BE2C (cell line): ENCODE data around the gene MFF.

Source experiments
- DNase-seq: peaks from one replicate; pipeline ENCODE4 v3.0.0-alpha.2; 2020
- H3K27me3 ChIP-seq: fragments of 250-450 bp; sonication (Bioruptor Pico); 2 replicates; pipeline ENCODE4 v1.5.1; 2020; ENCODE audit warnings: mild to moderate bottlenecking
- H3K36me3 ChIP-seq: fragments of 250-450 bp; sonication (Bioruptor Pico); 2 replicates; pipeline ENCODE4 v1.5.1; 2020; ENCODE audit warnings: mild to moderate bottlenecking
- H3K4me1 ChIP-seq: fragments of 250-450 bp; sonication (Bioruptor Pico); 2 replicates; pipeline ENCODE4 v1.5.1; 2020
- H3K4me3 ChIP-seq: 2 replicates; pipeline ENCODE4 v1.5.1; 2011; ENCODE audit warnings: low read depth, low read length
- H3K9me3 ChIP-seq: fragments of 250-450 bp; sonication (Bioruptor Pico); 2 replicates; pipeline ENCODE4 v1.5.1; 2020
- TF ChIP-seq, protein P1 (sequence below): IDR thresholded peaks from 2 replicates; pipeline ENCODE4 v1.5.1; 2012; ENCODE audit warnings: mild to moderate bottlenecking, low read depth, low read length

The MFF gene

DNA sequence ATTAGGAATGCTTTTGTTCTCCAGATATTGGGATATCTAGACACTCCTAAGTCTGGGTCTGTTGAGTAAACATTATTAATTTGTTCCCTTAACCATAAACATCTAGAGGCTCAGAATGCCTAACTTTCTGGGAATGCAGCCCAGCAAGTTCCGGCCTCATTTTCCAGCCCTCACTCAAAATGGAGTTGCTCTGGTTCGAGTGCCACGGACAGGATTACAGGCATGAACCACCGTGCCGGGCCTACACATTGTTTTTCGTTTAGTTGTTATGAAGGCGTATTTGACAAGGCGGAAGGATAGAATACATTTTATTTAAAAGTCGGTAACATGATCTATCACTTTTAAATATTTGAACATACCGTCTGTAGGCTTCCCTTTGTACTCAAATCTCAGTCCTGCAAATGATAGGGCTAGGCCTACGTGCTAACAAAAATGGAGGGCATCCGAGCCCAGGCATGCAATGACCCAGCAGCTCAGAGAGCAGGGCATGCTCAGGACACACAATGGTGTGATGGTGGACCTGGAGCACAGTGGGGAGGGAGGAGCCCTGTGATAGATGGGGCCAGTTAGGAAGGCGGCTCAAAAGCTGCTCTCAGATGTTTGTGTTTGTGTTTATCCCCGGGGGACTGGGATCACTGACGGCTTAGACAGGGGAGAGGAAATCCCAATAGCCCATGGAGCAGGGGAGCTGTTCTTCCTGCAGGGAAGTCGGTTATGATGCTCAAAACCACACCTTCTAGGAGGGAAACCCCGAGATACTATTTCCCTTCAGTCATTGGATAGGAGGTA lies 65.6 kb downstream of the MFF start:
- H3K4me1 ChIP-seq, result no peaks in the 10 kb centered on the region
- TF ChIP-seq, protein P1, sequence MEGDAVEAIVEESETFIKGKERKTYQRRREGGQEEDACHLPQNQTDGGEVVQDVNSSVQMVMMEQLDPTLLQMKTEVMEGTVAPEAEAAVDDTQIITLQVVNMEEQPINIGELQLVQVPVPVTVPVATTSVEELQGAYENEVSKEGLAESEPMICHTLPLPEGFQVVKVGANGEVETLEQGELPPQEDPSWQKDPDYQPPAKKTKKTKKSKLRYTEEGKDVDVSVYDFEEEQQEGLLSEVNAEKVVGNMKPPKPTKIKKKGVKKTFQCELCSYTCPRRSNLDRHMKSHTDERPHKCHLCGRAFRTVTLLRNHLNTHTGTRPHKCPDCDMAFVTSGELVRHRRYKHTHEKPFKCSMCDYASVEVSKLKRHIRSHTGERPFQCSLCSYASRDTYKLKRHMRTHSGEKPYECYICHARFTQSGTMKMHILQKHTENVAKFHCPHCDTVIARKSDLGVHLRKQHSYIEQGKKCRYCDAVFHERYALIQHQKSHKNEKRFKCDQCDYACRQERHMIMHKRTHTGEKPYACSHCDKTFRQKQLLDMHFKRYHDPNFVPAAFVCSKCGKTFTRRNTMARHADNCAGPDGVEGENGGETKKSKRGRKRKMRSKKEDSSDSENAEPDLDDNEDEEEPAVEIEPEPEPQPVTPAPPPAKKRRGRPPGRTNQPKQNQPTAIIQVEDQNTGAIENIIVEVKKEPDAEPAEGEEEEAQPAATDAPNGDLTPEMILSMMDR, result no peak
- no peaks in the 10 kb centered on the region for H3K27me3 ChIP-seq
- no peak overlapping the region for H3K4me3 ChIP-seq
- no peaks in the 10 kb centered on the region for H3K36me3 ChIP-seq
- H3K9me3 ChIP-seq, result no peaks in the 10 kb centered on the region
- DNase-seq, result no peak

DNA sequence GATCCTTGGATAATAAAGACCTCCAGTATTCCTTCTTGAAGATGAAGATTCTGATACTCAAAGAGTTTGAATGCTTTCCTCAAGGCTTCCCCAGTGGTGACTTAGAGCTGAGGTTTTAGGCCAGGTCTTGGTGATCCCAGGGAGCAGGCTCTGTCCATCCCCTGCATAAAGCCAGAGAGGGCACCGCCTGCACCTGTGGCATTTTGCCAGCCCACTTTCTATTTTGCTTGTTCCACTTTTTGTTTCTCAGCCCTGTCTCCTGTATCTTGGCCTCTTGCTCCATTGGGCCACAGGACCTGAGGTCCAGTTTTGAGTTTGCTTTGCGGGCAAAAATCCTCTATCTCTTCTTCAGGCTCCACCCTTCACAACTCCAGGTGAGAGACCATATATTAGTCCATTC lies 69.3 kb downstream of the MFF start:
- H3K4me1 ChIP-seq, result no peaks in the 10 kb centered on the region
- no peak overlapping the region for H3K4me3 ChIP-seq
- no peak for DNase-seq
- H3K27me3 ChIP-seq, result no peaks in the 10 kb centered on the region
- H3K9me3 ChIP-seq, result no peaks in the 10 kb centered on the region
- TF ChIP-seq, protein P1, result no peak
- H3K36me3 ChIP-seq, result no peaks in the 10 kb centered on the region

DNA sequence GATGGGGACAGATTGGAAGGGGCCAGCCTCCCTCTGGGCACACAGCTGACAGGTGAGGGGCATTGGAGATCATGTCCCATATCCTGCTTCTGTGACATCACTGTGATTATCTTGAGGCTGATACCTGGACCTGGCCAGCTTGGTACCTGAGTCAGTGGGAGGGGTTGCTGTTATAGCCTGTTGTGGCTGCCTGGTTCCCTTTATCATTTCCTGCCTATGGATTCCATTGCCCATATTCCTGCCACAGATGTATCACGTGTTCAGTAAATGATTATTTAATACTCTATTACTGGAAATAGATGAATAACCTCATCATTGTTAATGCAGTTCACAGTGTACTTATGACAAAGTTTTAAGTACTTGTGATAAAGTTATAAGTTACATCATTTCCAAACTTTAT lies 70.5 kb downstream of the MFF start:
- Histone ChIP-seq H3K27me3 (no peaks in the 10 kb centered on the region), H3K36me3 (no peaks in the 10 kb centered on the region), H3K9me3 (no peaks in the 10 kb centered on the region), H3K4me3 (no peak overlapping the region), H3K4me1 (no peaks in the 10 kb centered on the region)
- DNase-seq, result no peak
- TF ChIP-seq, protein P1, result no peak

DNA sequence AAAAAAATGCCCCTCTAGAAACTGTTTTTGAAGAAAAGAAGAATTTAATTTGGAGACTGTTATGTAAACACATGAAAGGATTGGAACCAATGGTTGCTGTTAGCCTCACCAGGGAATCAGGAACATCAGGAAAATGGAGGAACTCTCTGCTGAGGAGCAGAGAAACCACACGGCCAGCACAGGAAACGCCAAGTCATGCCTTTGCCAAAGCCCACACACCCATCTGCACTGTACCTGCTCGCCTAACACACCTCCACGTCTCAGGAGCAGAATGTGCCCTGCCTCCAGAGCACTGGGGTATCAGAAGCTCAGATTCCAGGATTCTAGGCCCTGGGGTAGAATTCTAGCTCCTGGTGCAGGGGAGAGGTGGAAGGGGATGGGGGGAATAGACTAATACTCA lies 72.5 kb downstream of the MFF start:
- Histone ChIP-seq H3K4me1 (no peaks in the 10 kb centered on the region), H3K9me3 (no peaks in the 10 kb centered on the region), H3K27me3 (no peaks in the 10 kb centered on the region), H3K36me3 (no peaks in the 10 kb centered on the region), H3K4me3 (no peak overlapping the region)
- no peak for DNase-seq
- TF ChIP-seq, protein P1, result no peak

DNA sequence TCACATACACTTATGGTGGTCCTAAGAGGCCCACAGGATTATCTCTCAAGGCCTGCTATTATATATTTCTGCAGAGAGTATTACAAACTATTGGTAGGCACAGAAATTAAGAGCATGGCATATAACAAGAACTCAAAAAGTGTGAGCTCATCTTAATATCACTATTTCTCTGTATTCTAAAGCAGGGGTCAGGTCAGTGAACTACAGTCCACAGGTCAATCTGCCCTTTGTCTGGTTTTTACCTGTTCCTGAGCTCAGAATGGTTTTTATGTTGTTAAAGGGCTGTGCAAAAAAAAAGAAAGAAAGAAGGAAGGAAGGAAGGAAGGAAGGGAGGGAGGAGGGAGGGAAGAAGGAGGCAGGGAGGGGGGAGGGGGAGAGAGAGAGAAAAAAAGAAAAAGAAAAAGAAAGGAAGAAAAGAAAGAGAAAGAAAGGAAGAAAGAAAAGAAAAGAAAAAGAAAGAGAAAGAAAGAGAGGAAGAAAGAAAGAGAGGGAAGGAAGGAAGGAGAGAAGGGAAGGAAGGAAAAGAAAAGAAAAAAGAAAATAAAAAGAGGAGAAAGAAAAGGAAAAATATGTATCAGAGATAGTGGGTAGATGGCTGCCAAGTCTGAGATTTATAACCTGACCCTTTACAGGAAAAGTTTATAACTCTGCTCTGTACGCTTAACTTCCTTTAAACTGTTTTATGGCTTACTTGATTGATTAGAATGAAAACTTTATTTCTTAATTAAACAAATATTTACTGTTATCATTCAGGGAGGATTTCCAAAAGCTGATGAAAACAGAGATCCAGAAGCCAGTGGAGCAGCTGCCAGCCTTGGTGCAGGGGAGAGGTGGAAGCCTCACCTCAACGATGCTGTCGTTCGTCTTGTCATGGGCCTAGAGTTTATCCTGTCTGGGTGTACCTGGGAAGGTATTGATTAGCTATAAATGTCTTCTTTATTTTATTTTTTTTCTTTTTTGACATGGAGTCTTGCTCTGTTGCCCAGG lies 73.9 kb downstream of the MFF start:
- Histone ChIP-seq H3K36me3 (no peaks in the 10 kb centered on the region), H3K4me3 (no peak overlapping the region), H3K9me3 (no peaks in the 10 kb centered on the region), H3K4me1 (no peaks in the 10 kb centered on the region), H3K27me3 (no peaks in the 10 kb centered on the region)
- no peak for DNase-seq
- TF ChIP-seq, protein P1, result no peak
